ENCODE measurements around the gene FAAP100.

DNA sequence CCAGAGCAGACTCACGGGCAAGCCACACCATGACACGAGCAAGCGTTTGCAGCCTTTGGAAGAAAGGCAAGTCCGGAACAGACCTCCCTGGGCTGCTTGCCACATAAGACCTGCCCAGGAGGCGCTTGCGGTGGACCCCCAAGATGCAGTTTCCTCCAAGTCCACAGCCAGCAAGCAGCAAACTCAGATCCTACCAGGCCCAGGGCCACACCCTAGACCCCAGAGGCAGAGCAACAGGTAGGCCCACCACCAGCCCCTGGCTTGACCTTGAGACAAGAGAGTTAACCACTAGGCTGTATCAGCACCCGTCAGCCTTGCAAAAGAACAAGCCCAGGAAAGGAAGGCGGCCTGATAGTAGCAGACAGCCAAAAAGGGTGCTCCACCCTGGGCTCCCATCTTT lies 2.3 kb downstream of the FAAP100 start:
- TF ChIP-seq, protein P1, sequence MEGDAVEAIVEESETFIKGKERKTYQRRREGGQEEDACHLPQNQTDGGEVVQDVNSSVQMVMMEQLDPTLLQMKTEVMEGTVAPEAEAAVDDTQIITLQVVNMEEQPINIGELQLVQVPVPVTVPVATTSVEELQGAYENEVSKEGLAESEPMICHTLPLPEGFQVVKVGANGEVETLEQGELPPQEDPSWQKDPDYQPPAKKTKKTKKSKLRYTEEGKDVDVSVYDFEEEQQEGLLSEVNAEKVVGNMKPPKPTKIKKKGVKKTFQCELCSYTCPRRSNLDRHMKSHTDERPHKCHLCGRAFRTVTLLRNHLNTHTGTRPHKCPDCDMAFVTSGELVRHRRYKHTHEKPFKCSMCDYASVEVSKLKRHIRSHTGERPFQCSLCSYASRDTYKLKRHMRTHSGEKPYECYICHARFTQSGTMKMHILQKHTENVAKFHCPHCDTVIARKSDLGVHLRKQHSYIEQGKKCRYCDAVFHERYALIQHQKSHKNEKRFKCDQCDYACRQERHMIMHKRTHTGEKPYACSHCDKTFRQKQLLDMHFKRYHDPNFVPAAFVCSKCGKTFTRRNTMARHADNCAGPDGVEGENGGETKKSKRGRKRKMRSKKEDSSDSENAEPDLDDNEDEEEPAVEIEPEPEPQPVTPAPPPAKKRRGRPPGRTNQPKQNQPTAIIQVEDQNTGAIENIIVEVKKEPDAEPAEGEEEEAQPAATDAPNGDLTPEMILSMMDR (IDR thresholded peaks at IDR 0.05): no peak
- TF ChIP-seq POLR2A (IDR thresholded peaks at IDR 0.05): no peak

All from body of pancreas (tissue), 4 donors.